GM12892 (cell line): ENCODE results near the gene C5orf15.

Source experiments
- DNase-seq: peaks from one replicate; pipeline ENCODE4 v3.0.0; 2011; ENCODE audit not compliant: insufficient read length
- FAIRE-seq: peaks from 2 replicates; lab custom pipeline; 2011; peaks lifted over from hg19 to GRCh38; lab: Jason Lieb, UNC
- POLR2A ChIP-seq: IDR thresholded peaks from 2 replicates; pipeline ENCODE4 v1.6.1; 2011; ENCODE audit warnings: low read depth, low read length, control low read depth
- POLR2AphosphoS5 ChIP-seq: IDR thresholded peaks from 2 replicates; pipeline ENCODE4 v1.6.1; 2011; ENCODE audit warnings: low read depth, low read length, control low read depth
- TAF1 ChIP-seq: IDR thresholded peaks from 2 replicates; pipeline ENCODE4 v1.6.1; 2011; ENCODE audit warnings: low read depth, mild to moderate bottlenecking, control low read depth, low read length, borderline replicate concordance

The C5orf15 gene

GRCh38 chr5:133921979-133922378, 46.4 kb downstream of the C5orf15 start:
- TF ChIP-seq POLR2A (no peak), POLR2AphosphoS5 (no peak), TAF1 (no peak)
- FAIRE-seq, result no peak
- no peak for DNase-seq

- DNase-seq (no peak), FAIRE-seq (no peak)
- TF ChIP-seq POLR2AphosphoS5 (no peak), POLR2A (no peak), TAF1 (no peak)
Measured at GRCh38 chr5:133921069-133921468, 47.4 kb downstream of the C5orf15 start.

- no peak for TF ChIP-seq POLR2AphosphoS5
- TF ChIP-seq TAF1, result no peak
- TF ChIP-seq POLR2A, result no peak
- DNase-seq, result no peak
- FAIRE-seq, result no peak
Measured at GRCh38 chr5:133919148-133920136, 49.0 kb downstream of the C5orf15 start.

DNA sequence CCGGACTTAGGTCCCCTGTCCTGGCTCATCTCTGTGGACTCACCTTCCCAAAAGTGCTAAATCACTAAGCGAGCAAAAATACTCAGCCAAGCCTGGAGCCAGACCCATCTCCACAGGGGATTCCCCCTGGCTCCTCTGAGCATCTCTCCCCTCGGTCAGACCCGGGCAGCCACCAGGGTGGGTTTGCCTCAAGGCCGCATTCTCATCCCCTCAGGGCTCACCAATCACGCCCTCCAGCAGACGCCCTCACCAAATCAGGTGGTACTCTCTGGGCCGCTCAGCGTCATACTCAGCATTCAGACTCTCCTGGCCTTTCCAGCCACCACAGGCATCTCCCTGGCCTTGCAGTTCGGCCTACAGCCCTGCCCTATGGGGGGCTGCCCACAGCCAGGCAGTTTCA, 49.7 kb downstream of the C5orf15 start:
- FAIRE-seq (no peak), DNase-seq (no peak)
- TF ChIP-seq TAF1 (no peak), POLR2A (no peak), POLR2AphosphoS5 (no peak)

DNA sequence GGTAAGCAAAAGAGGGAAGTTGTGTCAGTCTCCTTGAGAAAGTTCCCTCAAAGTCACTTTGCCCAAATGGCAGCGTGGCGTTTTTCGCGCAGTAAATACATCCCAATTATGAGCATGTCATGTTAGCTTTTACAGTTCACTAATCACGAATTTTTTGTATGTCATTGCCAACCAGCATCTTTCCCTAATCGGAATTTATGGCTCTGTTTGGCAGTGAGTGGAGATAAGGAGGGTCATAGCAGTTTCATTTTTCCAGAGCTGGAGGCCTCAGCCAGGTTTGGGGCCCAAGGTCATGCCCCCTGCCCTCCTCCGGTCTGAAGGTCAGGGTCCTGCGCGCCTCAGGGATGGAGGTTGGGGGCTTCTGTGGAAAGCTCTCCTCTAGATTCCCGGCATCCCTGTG, 50.1 kb downstream of the C5orf15 start:
- FAIRE-seq (no peak), DNase-seq (no peak)
- no peak for TF ChIP-seq POLR2AphosphoS5

DNA sequence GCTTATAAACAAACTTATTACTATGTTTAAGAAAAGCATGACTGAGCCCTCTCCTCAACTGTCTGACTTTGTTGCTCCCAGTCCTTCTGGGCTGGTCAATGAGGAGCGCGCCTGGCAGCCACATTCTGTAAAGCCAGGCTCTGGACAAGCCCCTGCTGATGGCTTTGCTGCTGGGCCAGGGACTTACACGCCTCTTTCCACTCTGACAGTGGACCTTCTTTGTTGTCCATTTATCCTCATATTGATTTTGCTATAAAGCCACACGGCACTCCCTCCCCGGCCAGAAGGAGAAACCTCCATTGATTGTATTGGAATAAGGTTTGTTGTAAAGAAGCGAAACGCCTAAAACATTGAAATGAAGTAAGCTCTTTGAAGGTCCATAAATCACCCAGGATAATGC, 50.6 kb downstream of the C5orf15 start:
- TF ChIP-seq POLR2AphosphoS5 (no peak), TAF1 (no peak), POLR2A (no peak)
- no peak for DNase-seq
- no peak for FAIRE-seq

- FAIRE-seq (no peak), DNase-seq (no peak)
- TF ChIP-seq POLR2A, result no peak
Measured at GRCh38 chr5:133916914-133917313, 51.5 kb downstream of the C5orf15 start.

- FAIRE-seq, result no peak
- no peak for DNase-seq
- TF ChIP-seq POLR2AphosphoS5 (no peak), POLR2A (no peak), TAF1 (no peak)
Measured at GRCh38 chr5:133916479-133916878, 51.9 kb downstream of the C5orf15 start.

- no peak for TF ChIP-seq POLR2AphosphoS5
- no peak for TF ChIP-seq TAF1
- no peak for TF ChIP-seq POLR2A
- FAIRE-seq (no peak), DNase-seq (no peak)
Measured at GRCh38 chr5:133914434-133914833, 54.0 kb downstream of the C5orf15 start.

- DNase-seq (no peak), FAIRE-seq (no peak)
- TF ChIP-seq POLR2AphosphoS5, result no peak
- TF ChIP-seq POLR2A, result no peak
- no peak for TF ChIP-seq TAF1
Measured at GRCh38 chr5:133913413-133914155, 54.8 kb downstream of the C5orf15 start.

DNA sequence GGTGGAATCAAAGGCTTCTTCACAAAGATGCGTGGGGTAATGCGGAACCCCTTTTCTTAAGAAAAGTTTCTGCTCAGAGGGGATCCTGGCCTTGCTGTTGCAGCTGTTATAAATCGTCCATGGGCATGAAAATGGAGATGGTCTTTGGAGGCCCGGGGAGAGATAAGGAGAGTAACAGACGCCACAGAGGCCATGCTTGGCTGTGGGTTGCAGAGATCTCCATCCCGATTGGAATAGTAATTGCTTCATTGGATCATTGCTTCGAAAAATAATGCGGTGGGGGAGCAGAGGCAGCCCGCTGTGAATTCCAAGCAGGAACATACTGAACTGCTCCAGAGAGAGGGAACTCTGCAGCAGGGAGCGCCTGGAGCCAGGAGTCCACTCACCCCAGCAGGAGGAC, 55.5 kb downstream of the C5orf15 start:
- no peak for TF ChIP-seq POLR2A
- TF ChIP-seq TAF1, result no peak
- no peak for TF ChIP-seq POLR2AphosphoS5
- FAIRE-seq (no peak), DNase-seq (no peak)
